HEK293 (cell line): ENCODE data around the gene FCGBP.

Source experiments
- CTCF ChIA-PET: fragments of 350-600 bp; formaldehyde crosslinking; extraction: SDS; loops from one replicate; lab custom pipeline; 2021; ENCODE audit warnings: antibody characterized with exemption; lab: Yijun Ruan, JAX
- POLR2A ChIA-PET: fragments of 300-600 bp; formaldehyde crosslinking; extraction: SDS; loops from one replicate; lab custom pipeline; 2020; ENCODE audit warnings: antibody characterized with exemption, inconsistent platforms; lab: Yijun Ruan, JAX
- H3K27ac ChIP-seq: fragments of 200-500 bp; sonication (Bioruptor generic); 2 replicates; pipeline ENCODE4 v1.5.1; 2014; ENCODE audit warnings: low read depth, low read length, control low read depth, inconsistent platforms; ENCODE audit errors: extremely low read depth
- H3K36me3 ChIP-seq, 2 experiments: fragments of 200-500 bp in 1 of 2; sonication (Bioruptor generic) in 1 of 2; 1 replicate in 1 of 2; 2 replicates in 1 of 2; pipeline ENCODE4 v1.5.1; 2014 to 2017; ENCODE audit warnings: inconsistent platforms in 2 of 2, low read length in 2 of 2; ENCODE audit not compliant: control insufficient read depth in 2 of 2, insufficient read depth in 1 of 2
- H3K4me1 ChIP-seq: fragments of 200-500 bp; sonication (Bioruptor generic); 2 replicates; pipeline ENCODE4 v1.5.1; 2014; ENCODE audit warnings: mild to moderate bottlenecking, low read length, inconsistent platforms; ENCODE audit not compliant: control insufficient read depth, insufficient read depth
- H3K4me3 ChIP-seq: 2 replicates; pipeline ENCODE4 v1.5.1; 2011; ENCODE audit warnings: low read depth, mild to moderate bottlenecking, control low read depth, low read length, moderate library complexity
- H3K9me3 ChIP-seq: fragments of 200-500 bp; sonication (Bioruptor generic); 2 replicates; pipeline ENCODE4 v1.5.1; 2014; ENCODE audit warnings: low read depth, low read length, inconsistent platforms; ENCODE audit not compliant: control insufficient read depth, insufficient read depth
- GFI1B ChIP-seq: fragments of 450-650 bp; formaldehyde crosslinking; IDR thresholded peaks from 2 replicates; pipeline ENCODE4 v1.5.1; 2016; ENCODE audit warnings: missing biosample characterization, missing genetic modification characterization
- GLI4 ChIP-seq: fragments of 450-650 bp; formaldehyde crosslinking; IDR thresholded peaks from 2 replicates; pipeline ENCODE4 v1.5.1; 2016; ENCODE audit warnings: missing biosample characterization, missing genetic modification characterization
- INSM2 ChIP-seq: fragments of 450-650 bp; formaldehyde crosslinking; IDR thresholded peaks from 2 replicates; pipeline ENCODE4 v1.5.1; 2016; ENCODE audit warnings: missing biosample characterization, missing genetic modification characterization
- KLF10 ChIP-seq: fragments of 450-650 bp; IDR thresholded peaks from 2 replicates; pipeline ENCODE4 v1.5.1; 2018; ENCODE audit warnings: missing biosample characterization, mild to moderate bottlenecking, missing genetic modification characterization
- MZF1 ChIP-seq: fragments of 450-650 bp; formaldehyde crosslinking; IDR thresholded peaks from 2 replicates; pipeline ENCODE4 v1.5.1; 2017; ENCODE audit warnings: missing biosample characterization, missing genetic modification characterization, borderline replicate concordance
- PATZ1 ChIP-seq: fragments of 450-650 bp; formaldehyde crosslinking; IDR thresholded peaks from 2 replicates; pipeline ENCODE4 v1.5.1; 2016; ENCODE audit warnings: missing biosample characterization, missing genetic modification characterization
- RBAK ChIP-seq: fragments of 450-650 bp; formaldehyde crosslinking; IDR thresholded peaks from 2 replicates; pipeline ENCODE4 v1.5.1; 2016; ENCODE audit warnings: missing biosample characterization, missing genetic modification characterization
- SP2 ChIP-seq: fragments of 450-650 bp; formaldehyde crosslinking; IDR thresholded peaks from 2 replicates; pipeline ENCODE4 v1.5.1; 2016; ENCODE audit warnings: missing biosample characterization, missing genetic modification characterization
- SP3 ChIP-seq: fragments of 450-650 bp; formaldehyde crosslinking; IDR thresholded peaks from 2 replicates; pipeline ENCODE4 v1.5.1; 2016; ENCODE audit warnings: missing biosample characterization, missing genetic modification characterization
- ZBTB20 ChIP-seq: fragments of 450-650 bp; formaldehyde crosslinking; IDR thresholded peaks from 2 replicates; pipeline ENCODE4 v1.5.1; 2016; ENCODE audit warnings: missing biosample characterization, missing genetic modification characterization
- ZFHX2 ChIP-seq: fragments of 450-650 bp; formaldehyde crosslinking; conservative IDR thresholded peaks from 2 replicates; pipeline ENCODE4 v1.5.1; 2016; ENCODE audit warnings: missing biosample characterization, missing genetic modification characterization
- ZNF311 ChIP-seq: fragments of 450-650 bp; formaldehyde crosslinking; IDR thresholded peaks from 2 replicates; pipeline ENCODE4 v1.5.1; 2017; ENCODE audit warnings: missing biosample characterization, missing genetic modification characterization, borderline replicate concordance
- ZNF398 ChIP-seq: fragments of 450-650 bp; formaldehyde crosslinking; IDR thresholded peaks from 2 replicates; pipeline ENCODE4 v1.5.1; 2017; ENCODE audit warnings: missing biosample characterization, missing genetic modification characterization
- ZNF488 ChIP-seq: fragments of 450-650 bp; formaldehyde crosslinking; IDR thresholded peaks from 2 replicates; pipeline ENCODE4 v1.5.1; 2016; ENCODE audit warnings: missing biosample characterization, missing genetic modification characterization
- ZNF514 ChIP-seq: fragments of 450-650 bp; formaldehyde crosslinking; IDR thresholded peaks from 2 replicates; pipeline ENCODE4 v1.5.1; 2016; ENCODE audit warnings: missing biosample characterization, missing genetic modification characterization
- ZNF645 ChIP-seq: fragments of 450-650 bp; formaldehyde crosslinking; IDR thresholded peaks from 2 replicates; pipeline ENCODE4; 2016; ENCODE audit warnings: missing biosample characterization, missing genetic modification characterization
- ZNF658 ChIP-seq: fragments of 450-650 bp; formaldehyde crosslinking; IDR thresholded peaks from 2 replicates; pipeline ENCODE4; 2016; ENCODE audit warnings: missing biosample characterization, missing genetic modification characterization
- ZNF664 ChIP-seq: fragments of 450-650 bp; formaldehyde crosslinking; IDR thresholded peaks from 2 replicates; pipeline ENCODE4 v1.5.1; 2016; ENCODE audit warnings: missing biosample characterization, missing genetic modification characterization
- ZNF704 ChIP-seq: fragments of 450-650 bp; formaldehyde crosslinking; IDR thresholded peaks from 2 replicates; pipeline ENCODE4 v1.5.1; 2016; ENCODE audit warnings: missing biosample characterization, missing genetic modification characterization

The FCGBP gene

GRCh38 chr19:39924389-39924788, 10.0 kb downstream of the FCGBP start:
- TF ChIP-seq ZNF704 (tag by site-specific recombination) (no peak), ZBTB20 (tag by site-specific recombination) (no peak), ZNF514 (tag by site-specific recombination) (no peak)
- TF ChIP-seq, all 188 proteins: peak for 0
- POLR2A ChIA-PET: no interaction called here
- CTCF ChIA-PET: interaction anchor here (0.6 to 0.9 kb wide), 4 partner anchors 9 to 91 kb away, joined by 3 to 7 read pairs (median 4); no protein-coding TSS in a partner anchor
- Histone ChIP-seq H3K4me1 (no peaks in the 10 kb centered on the region), H3K9me3 (no peaks in the 10 kb centered on the region), H3K4me3 (no peak overlapping the region), H3K36me3 (no peaks in the 10 kb centered on the region; a peak in 1 of 3 replicates), H3K27ac (no peak overlapping the region)

GRCh38 chr19:39923862-39924261, 10.6 kb downstream of the FCGBP start:
- TF ChIP-seq ZNF664 (tag by site-specific recombination) (peak; percentile 69; the same call in 1 of the 2 replicates), ZNF488 (tag by site-specific recombination) (no peak), MZF1 (peak; percentile 80; the same call in 1 of the 2 replicates)
- Histone ChIP-seq H3K36me3 (no peaks in the 10 kb centered on the region; a peak in 1 of 3 replicates), H3K4me1 (no peaks in the 10 kb centered on the region), H3K27ac (no peak overlapping the region), H3K4me3 (no peak overlapping the region), H3K9me3 (no peaks in the 10 kb centered on the region)
- ChIA-PET CTCF (interaction anchor here (0.8 kb wide), 1 partner anchor 9 kb away, joined by 4 read pairs; no protein-coding TSS in a partner anchor), POLR2A (no interaction called here)

- H3K9me3 ChIP-seq: no peaks in the 10 kb centered on the region
- H3K4me1 ChIP-seq: no peaks in the 10 kb centered on the region
- H3K4me3 ChIP-seq: no peak overlapping the region
- no peak overlapping the region for H3K27ac ChIP-seq
- no peaks in the 10 kb centered on the region; a peak in 1 of 3 replicates for H3K36me3 ChIP-seq
- CTCF ChIA-PET: interaction anchor here (1.3 to 2.9 kb wide), 2 partner anchors 22 to 50 kb away, joined by 3 to 12 read pairs; partner anchors contain the start of gene PSMC4
- POLR2A ChIA-PET: interaction anchor here (0.9 kb wide), 1 partner anchor 13 kb away, joined by 4 read pairs; no protein-coding TSS in a partner anchor
- TF ChIP-seq GFI1B (tag by site-specific recombination): no peak
- TF ChIP-seq ZNF658 (tag by site-specific recombination): no peak
- no peak for TF ChIP-seq RBAK (tag by site-specific recombination)
- TF ChIP-seq ZNF311 (tag by site-specific recombination): no peak
- TF ChIP-seq PATZ1 (tag by site-specific recombination): no peak
- TF ChIP-seq ZFHX2 (tag by site-specific recombination): no peak
- TF ChIP-seq SP3 (tag by site-specific recombination): no peak
- TF ChIP-seq INSM2 (tag by site-specific recombination): no peak
- TF ChIP-seq GLI4 (tag by site-specific recombination): no peak
- no peak for TF ChIP-seq ZNF645 (tag by site-specific recombination)
- no peak for TF ChIP-seq ZNF398 (tag by site-specific recombination)
- TF ChIP-seq KLF10: no peak
- TF ChIP-seq SP2: no peak
These were observed 14.5 kb downstream of the FCGBP start for GRCh38 chr19:39919976-39920375.
